Endothelial cell of umbilical vein (primary cell): ENCODE measurements around the gene LTK.

Experiments used
- CTCF ChIP-seq, 2 donors: IDR thresholded peaks; 1 replicate in 1 of 2; 2 replicates in 1 of 2; pipeline ENCODE4 v1.5.1; 2011; ENCODE audit warnings: low read length in 2 of 2, mild to moderate bottlenecking in 2 of 2, moderate library complexity in 2 of 2, control low read depth in 1 of 2, inconsistent platforms in 1 of 2, low read depth in 1 of 2; ENCODE audit not compliant: insufficient read depth in 1 of 2; ENCODE audit errors: extremely low read depth in 1 of 2
- EZH2 ChIP-seq: IDR thresholded peaks from 2 replicates; pipeline ENCODE4 v1.6.1; 2012; ENCODE audit warnings: borderline replicate concordance, low read depth, mild to moderate bottlenecking, moderate library complexity, low read length, inconsistent platforms; ENCODE audit not compliant: severe bottlenecking
- POLR2A ChIP-seq: IDR thresholded peaks from 2 replicates; pipeline ENCODE4 v1.6.1; 2012; ENCODE audit warnings: low read depth, mild to moderate bottlenecking, control low read depth, low read length
- POLR2AphosphoS5 ChIP-seq: IDR thresholded peaks from 2 replicates; pipeline ENCODE4 v1.6.1; 2012; ENCODE audit warnings: low read depth, mild to moderate bottlenecking, control low read depth, low read length, moderate library complexity; ENCODE audit not compliant: insufficient read depth

DNA sequence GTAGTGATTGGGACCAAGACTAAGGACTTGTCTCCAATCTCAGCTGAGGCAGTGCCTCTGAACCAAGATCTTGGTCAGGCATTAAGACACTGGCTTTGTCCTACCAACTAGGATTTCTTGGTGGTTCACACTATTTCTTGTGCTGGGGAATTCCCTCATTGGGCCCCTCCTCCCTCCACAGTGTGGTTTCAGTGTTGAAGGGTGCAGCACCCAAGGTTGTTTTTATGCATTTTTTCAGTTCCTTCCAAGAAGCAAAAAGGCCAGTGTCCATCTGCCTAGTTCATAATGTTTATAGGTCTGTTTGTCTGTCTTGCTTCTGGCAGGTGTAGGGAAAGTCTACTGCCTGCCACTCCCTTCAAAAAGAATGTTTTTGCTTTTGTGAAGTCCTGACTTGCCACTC is 30.5 kb downstream of the LTK start:
- TF ChIP-seq POLR2A: no peak
- TF ChIP-seq EZH2: no peak
- no peak for TF ChIP-seq CTCF (IDR thresholded peaks at IDR 0.05; ENCODE audit: extremely low read depth in 1 of 2, insufficient read depth in 1 of 2, low read depth in 1 of 2, low read length in 2 of 2)
- no peak for TF ChIP-seq POLR2AphosphoS5
